Activated effector memory CD4-positive, alpha-beta T cell treated with Interleukin-2 at 50 U/mL for 16 hours (primary cell): ENCODE data around the gene HCFC1.
A peak's percentile ranks its signal among the peaks of the same experiment; 100 is the strongest.

Experiments used
- DNase-seq: peaks from one replicate; pipeline ENCODE4 v3.0.0-alpha.2; 2020

HCFC1 gene

DNA sequence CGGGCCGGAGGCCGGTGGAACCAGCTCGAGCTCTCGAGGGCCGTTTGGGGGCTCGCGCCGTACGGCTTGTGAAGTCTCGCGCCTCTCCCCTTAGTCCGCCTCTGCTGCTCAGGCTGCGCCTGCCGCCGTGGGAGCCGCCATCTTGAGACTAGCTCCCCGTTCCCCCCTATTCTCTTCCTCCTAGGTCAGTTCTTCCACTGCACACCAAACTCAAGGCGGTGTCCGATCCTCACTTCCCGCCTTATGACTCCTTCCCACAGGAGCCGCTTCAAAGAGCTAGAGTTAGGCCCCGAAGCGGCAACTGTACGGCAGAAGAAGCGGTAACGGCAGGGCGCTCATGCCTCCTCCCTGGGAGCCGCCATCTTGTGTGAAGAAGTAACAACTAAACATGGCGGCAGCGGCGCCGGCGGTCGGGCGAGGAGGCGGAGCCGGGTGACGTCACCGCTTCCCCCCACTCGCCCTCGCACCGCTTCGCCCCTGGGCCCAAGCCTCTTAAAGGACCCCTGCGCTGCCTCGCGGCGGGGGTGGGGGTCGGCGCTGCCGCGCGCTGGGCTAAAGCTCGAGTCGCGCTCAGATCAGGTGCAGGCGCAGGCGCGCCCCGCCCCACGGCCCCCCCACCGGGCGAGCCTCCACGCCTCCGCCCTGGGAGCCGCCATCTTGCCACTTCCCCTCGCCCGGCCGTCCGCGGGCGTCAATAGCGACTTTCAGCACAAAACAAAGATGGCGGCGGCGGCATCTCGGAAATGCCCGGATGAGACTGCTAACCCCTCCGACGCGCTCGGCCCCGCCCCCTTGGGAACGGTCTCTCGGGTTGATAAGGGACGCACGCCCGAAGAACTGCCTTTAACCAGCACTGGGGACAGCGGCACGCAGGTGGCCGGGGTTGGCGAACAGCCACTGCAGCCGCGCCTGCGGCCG lies at the start of gene HCFC1:
TSS of gene HCFC1 (minus strand) at position 369 of the 918 bp plus-strand sequence. CDS start 978 bp downstream, outside the sequence.
- peak; percentile 85 for DNase-seq

DNA sequence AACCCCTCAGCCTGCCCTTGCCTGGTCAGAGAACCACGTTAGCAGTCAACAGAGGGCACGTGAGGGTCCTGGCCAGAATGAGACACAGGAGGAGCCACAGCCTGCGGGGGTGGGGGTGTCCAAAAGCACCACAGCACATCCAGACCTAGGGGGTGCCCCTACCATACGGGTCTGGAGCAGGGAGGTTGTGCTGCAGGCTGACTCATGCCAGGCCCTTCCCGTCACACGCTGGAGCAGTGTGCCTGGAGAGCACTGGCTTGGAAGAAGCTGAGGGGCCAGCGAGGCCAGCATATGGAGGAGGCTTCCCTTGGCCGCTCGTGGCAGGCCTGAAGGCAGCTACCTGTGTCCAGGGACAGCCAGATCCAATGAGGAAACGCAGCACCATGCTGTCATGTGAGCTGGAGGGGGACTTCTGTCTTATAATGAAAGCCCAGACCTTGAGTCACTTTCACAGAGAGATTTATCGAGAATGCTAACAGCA lies 49.6 kb upstream of the HCFC1 start:
- no peak for DNase-seq

DNA sequence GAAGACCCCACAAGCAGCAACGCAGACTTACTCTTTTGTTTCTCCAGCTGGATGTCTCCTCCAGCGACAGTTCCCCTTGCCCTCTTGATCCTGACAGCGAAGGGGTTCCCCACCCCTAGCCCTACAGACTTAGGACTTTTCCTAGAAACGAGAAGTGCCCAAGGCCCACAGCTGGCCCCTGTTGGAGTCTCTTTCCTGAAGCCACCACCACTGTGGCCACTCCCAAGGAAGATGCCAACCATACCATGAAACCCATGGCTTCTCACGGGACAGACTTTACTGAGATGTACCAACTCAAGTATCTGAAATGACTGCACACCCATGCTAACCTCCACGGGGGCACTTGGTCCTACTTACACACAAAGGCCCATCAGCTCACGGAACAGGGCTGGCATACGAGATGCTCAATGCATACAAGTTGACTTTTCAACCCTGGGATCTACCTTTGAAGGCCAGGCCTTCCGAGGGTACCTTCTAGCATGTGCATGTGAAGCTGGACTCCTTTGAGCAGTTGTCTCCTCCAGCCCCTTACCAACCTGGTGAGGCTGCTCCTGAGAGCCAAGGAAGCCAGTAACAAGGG lies 49.0 kb upstream of the HCFC1 start:
- no peak for DNase-seq

DNA sequence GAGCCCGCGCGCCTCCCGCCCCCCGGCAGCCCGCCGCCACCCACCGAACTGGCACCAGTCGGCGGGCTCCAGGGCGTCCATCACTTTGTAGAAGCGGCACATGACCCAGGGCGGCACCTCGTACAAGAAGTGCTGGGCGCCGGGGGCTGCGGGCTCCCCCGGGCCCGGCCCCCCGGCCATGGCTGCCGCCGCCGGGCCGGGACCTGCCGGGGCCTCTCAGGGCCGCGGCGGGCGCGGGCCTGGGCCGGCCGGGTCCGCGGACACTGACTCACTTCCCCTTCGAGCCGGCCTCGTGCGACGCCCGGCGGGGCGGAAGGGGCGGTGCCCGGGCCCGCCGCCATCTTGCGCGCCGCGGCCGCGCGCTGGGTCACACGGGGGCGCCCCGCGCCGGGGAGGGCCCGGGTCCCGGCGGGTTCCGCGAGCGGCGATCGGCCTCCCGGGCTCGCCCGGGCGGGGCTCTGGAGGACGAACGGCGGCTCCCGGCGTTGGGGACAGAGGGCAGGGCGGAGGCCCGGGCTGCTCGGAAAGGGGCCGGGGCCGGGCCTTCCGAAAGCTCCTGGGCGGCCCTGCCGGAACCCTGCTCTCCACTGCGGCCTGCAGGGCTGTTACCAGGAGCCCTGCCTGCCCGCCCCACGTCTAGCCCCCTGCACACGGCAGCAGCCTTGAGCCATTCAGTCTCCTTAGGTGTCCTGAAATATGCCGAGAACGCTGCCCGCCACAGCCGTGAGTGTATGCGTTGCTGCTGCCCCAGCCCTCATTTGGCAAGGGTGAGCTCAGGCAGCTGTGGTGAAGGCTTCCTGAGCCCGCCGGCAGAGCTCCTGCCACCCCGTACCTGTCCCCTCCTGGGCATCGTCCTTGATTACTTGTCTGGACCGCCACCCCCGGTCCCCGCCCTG lies 48.3 kb upstream of the HCFC1 start, which contains the start of gene IRAK1:
TSS of gene IRAK1 (minus strand) at position 270 of the 896 bp plus-strand sequence. CDS start at position 180, 90 bp downstream.
- peak; percentile 46 for DNase-seq

DNA sequence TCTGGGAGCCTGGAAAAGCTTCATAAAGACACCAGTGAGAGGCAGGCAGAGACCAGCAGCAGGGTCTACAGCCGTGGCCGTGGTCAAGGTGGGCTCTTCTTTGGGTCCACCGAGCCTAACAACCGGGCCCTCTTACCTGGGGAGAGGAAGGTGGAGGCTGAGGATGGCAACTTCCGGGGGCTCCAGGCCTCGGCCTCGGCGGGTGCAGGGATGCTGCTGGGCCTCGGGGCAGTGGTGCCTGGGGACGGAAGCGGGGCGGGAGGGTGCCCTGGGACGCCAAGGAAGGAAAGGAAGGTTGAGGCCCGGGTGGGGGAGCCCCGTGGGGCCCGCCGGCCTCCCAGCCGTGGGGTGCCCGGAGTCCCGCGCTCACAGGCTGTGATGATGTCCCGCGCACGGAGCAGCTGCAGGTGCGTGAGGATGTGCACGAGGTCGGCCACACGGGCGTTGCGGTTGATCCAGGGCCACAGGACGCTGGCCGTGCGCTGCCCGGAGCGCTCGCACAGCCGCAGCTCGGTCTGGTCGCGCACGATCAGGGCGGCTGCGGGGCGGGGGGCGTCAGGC lies 47.5 kb upstream of the HCFC1 start:
- DNase-seq, result no peak

DNA sequence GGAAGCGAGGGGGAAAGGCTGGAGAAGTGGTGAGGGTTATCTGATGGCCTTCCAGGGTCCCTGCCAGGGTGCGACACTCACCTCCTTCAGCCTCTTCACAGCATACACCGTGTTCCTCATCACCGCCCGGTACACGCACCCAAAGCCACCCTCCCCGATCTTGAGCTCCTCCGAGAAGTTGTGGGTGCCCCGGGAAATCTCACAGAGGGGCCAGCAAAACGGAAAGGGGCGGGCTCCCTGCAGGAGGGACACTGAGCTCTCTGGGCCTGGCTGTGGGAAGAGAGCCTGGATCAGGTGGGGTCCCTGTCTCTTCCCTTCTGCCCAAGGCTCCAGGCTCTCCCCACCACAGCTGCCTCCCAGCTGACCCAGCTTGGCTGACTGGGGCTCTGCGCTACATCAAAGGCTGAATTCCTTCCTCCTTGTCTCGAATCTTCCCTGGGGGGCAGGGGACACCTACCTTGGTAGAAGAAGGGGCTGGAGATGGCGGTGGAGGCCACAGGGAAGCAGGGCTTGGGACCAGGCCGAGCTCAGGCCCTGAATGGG lies 47.0 kb upstream of the HCFC1 start:
- DNase-seq, result no peak

DNA sequence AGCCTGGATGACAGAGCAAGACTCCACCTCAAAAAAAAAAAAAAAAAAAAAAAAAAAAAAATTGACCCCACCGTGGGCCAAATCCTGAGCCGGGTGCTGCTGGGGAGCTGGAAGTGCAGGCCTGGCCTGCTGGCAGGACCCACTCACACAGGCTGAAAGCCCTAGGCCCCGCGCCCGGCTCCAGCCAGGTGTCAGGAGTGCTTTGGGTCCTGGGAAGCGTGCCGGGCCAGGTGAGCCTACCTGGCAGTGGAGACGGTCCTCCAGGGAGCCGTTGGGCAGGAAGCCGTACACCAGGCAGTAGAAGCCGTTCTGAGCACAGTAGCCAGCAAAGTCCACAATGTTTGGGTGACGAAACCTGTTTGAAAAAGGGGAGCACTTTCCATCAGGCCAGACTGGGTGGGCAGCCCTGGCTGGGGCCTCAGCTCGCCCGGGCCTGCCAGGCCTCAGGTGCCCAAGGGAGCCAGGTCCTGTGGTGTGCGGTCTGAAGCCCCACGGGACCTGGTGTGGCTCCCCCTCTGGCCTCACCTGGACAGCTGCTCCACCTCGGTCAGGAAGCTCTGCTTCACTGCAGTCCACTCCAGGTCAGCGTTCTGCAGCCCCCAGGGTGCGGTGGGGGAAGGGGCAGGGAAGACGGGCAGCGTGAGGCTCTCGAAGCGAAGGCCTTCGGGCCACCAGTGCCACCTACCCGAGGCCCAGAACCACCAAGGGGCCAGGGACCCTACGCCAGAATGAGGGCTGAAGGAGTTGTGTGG lies 46.3 kb upstream of the HCFC1 start:
- no peak for DNase-seq

DNA sequence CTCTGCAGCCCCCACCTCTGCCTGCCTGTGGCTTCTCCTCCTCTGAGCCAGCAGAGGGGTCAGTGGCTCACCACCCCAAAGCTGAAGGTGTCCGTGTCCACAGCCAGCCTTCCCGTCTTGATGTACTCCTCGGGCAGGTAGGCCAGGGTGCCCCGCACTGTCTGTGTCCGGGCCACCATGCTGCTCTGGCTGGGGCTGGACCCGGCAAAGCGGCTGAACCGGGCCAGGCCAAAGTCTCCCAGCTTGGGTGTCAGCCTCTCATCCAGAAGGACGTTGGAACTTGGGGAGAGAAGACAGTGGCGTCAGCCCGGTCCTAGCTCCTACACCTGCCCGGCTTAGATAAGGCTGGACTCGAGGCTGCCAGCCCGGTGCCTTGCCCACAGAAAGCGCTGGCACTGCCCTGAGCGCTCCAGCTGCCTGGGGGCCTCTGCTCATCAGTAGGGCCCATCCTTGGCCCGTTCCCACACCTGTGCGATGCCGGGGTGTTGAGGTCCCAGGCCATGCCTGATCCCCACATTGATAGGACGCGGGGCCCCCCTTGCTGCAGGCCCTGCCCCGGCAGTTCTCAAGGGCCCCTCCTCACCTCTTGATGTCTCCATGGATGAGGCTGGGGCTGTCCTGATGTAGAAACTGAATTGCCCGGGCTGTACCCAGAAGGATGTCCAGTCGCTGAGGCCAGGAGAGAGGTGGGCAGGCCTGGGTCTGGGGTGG lies 44.9 kb upstream of the HCFC1 start:
- DNase-seq, result no peak

DNA sequence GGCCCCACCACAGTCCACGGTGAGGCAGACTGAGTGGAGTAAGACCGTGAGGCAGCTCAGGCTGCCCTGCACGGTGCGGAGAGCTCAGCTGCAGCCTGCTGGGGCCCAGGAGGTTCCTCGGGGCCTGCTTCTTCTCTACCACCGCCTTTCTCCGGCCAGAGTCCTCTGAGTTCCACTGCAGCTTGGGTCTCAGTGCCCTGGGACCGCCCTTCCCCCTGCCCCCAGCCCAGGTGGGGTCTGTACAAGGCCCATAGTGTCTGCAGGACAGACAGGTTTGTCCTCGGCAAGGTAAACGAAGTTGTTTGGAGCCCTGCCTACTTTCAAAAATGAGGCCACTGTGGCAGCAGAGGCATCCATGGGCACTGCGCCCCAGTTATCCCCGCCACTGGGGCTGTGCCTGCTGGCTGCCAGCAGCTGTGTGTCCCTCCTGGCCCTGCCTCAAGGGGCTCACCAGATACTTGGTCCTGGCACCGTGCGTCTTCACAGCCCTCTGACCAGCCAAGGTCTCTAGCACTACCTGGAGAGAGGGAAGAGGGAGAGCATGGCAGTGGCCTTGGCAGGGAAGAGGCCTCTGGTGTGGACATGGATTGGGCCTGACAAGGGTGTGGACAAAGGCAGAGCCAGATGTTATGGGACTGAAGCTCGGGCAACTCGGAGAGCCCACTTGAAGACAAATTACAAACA lies 44.1 kb upstream of the HCFC1 start:
- no peak for DNase-seq

DNA sequence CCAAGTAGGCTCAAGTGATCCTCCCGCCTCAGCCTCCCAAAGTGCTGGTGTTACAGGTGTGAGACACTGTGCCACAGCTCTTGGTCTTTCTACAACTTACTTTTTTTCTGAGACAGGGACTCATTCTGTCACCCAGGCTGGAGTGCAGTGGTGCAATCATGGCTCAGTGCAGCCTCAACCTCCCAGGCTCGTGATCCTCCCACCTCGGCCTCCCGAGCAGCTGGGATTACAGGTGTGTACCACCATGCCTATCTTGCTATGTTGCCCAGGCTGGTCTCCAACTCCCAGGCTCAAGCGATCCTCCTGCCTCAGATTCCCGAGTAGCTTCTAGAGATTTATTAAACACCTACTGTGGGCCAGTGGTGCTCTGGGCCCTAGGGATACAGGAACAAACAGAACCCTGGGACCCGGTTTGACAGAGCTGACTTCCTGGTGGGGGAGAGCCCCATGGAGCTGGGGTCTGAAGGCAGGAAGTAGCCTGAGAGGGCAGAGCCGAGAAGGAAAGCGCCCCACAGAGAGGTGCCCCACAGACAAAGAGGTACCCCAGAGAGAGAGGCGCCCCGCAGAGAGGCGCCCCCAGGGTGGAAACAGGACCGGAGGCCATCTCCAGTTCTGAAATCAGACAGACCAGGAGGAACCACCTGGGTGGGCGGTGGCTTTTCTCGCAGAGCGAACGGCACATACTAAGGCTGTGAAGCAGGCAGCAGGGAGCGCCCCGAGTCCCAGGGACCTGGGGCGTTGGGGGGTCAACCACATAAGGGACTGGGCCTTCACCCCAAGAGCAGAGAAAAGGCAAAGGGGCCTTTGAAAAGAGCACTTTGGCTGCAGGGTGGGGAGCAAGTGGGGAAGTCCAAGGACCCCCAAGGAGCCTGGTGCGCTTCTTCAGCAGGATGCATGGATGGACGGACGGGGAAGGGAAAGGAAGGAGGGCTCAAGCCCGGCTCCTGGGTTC lies 43.1 kb upstream of the HCFC1 start:
- no peak for DNase-seq

DNA sequence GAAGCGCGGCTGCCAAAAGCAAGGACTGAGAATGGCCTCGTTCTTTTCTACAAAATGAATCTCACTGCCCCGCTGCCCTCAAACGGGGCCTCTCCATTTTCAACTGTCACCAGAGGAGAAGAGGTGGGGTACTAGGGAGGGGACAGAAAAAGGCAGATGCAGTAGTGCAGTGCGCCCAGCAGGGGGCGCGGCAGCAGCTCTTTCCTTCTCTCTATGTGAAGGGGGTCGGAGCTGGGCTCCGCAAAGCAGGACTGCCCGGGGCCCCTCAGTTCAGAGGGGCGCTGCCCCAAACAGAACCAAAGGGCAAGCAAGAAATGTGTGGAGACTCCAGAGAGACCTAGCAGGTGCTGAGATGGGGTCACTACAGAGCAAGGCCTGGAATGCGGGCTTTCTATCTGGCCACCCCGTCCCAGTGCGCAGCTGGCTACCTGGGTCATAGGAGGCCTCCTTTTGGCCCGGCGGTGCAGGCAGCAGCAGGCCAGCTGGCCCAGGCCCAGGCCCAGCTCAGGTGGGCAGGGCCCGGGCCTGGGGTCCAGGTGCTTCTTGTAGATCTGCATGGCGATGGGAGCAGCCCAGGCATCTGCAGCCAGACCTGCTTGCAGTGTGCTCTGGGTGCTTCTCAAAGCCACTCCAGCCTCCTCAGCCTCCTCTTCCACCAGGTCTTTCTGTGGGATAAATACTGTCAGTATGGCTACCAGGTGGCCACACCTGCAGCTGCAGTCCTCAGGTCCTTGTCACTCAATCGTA lies 42.2 kb upstream of the HCFC1 start:
- peak; percentile 21 for DNase-seq

DNA sequence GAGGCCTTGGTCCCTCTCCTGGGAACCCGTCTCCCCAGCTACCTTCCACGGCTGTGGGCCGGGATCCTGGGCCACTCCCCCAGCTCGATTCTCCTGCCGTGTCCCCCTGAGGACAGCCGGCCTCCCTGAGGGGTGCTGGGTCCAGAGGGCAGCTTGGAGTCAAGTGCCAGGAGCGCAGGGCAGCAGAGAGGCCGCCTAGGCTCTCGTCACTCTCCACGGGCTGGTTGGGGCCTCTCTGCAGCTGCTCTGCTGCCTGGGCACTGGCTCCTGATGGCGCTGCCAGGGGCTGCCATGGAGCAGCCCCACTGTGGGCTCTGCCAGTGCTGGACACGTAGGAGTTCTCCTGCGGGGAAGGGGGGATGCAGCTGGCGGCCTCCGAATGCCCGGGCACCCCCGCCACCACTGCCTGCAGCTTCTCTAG lies 41.4 kb upstream of the HCFC1 start:
- DNase-seq, result no peak

DNA sequence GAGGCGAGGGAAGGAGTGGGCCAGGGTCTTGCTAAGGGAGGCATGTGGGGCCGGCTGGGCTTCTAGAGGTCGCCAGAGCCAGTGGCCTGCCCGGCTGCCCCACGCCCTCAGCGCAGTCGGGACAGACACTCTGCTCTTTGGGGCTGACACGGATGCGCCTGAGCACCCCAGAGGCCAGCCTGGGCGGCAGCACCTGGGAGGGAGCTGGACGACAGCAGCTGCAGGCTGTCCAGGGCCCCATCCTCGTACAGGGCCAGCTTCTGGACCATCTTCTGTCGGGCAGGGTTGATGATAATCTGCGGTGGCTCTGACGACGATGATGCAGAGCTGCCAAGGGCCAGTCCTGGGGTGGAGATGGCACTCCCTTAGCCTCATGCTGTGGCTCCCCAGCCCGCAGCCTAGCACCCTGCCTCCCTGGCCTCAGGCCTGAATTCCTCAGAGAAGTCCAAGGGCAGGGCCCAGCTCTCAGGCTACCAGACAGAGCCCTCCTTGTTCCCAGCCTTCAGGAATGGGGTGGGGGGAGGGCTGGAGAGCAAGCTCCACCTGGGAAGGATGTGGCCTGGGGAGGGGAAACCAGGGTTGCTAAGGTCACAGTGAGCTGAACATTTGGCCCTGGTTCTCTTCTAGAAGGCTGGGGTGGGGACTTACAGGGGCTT lies 40.8 kb upstream of the HCFC1 start:
- DNase-seq, result no peak

DNA sequence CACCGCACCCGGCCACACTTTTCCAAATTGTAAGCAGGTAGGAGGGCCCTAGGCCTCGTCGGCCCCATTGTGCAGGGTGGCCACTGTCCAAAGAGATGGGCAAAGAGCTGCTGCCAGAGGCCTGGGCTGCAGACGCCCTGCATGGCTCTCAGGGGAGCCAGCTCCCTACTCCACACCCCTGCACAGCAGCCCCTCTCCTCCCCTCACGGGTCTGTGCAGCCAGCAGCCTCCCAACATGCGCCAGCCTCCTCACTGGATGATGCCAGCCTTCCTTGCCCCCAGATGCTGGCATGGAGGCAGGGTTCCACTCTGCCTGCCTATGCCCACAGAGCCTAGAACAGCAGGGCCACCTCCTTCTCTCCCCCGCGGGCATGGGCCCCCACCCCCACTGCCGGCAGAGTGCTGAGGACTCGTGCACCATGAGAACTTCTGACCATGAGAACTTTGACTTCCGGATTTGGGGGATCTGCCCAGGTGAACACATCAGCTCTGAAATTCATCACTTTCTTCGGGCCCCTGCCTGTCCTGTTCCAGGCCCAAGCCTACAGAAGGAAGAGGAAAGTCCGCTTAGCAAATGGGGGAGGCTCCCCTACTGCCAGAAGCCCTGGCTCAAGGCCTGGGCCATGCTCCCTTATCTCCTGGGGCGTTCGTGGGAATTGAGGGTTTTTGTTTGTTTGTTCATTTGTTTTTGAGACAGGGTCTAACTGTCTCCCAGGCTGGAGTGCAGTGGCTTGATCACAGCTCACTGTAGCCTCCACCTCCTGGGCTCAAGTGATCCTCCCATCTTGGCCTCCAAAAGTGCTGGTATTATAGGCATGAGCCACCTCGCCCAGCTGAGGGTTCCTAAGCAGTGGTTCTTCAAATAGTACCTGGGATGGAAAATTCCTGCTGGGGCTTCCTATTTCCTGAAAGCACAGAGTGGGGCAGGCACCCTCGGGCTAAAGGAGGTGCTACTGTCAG lies 40.0 kb upstream of the HCFC1 start:
- no peak for DNase-seq

DNA sequence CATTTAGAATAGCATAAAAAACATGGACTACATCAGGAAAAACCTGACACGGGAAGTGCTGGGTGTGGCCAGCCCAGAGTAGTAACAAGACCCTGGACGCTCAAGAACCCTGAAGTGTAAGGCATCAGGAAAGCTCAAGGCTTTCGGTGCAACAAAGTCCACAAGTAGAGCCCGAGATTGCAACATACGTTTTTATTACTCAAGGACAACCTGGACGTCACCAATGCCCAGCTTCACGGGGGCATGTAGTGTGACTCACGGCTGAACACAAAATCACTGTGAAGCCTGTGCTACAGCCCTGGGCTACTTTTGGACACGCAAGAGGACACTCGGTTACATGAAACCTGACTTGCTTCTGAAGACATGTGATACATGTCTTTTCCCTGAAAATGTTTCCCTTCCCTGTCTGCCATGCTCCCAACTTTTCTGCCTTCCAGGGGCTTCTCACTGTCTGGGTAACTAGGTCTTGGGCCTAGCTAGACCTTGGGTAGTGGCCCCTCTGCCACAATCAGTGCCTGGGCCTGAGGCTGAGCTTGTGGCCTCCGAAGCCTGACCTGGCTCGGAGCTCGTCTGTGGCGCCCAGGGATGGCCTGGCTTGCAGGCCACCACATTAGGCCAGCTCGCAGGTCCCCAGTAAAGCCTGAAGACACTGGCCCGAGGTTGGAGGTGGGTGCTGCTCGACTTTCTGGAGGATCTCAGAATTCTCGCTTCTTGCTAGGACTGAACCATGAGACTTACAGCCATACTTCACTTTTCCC lies 38.9 kb upstream of the HCFC1 start:
- DNase-seq, result no peak

DNA sequence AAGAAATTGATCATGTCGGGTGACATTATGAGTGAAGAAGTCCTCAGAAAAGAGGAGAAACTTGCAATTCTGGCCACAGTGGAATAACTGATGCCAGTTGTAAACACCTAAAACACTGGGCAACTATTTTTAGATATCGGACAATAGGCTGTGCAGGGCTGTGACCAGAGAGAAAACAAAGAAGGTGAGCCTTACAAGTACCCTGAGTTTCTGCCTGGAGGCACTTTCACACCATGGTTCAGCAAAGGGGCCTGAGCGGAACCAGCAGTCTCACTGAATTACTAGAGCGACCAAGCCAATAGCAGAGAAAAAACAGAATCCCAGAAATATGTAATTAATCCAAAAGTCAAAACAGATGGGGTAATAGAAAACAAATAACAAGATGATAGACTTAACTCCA lies 36.9 kb upstream of the HCFC1 start:
- no peak for DNase-seq
